Heart right ventricle (tissue), 16 donors: ENCODE results near the gene SPEF2. TPM values are rescaled to one million over a fixed set of nuclear protein-coding genes. Genes with fewer than 3 reads are reported as not detected.

ENCODE experiments used
- ATAC-seq, 8 donors: fragments of 200-7000 bp; cut with Tn5 transposase; one replicate each; pipeline ENCODE4 v1.9.1; 2020; ENCODE audit warnings: mild to moderate bottlenecking in 8 of 8, moderate library complexity in 8 of 8, moderate number of reproducible peaks in 1 of 8
- DNase-seq, 2 donors: peaks; one replicate each; pipeline ENCODE4 v3.0.0-alpha.2; 2020
- H3K27ac ChIP-seq, 10 donors: fragments of 200-600 bp; sonication (generic) in 2 of 10; one replicate each; pipeline versions ENCODE4 v1.5.0 to v1.8.0; 2020 to 2022; ENCODE audit warnings: mild to moderate bottlenecking in 3 of 10
- H3K27me3 ChIP-seq, 7 donors: fragments of 200-600 bp; one replicate each; pipeline ENCODE4 v1.8.0; 2021 to 2022; ENCODE audit warnings: mild to moderate bottlenecking in 2 of 7
- H3K36me3 ChIP-seq, 9 donors: fragments of 200-600 bp; sonication (generic) in 1 of 9; one replicate each; pipeline versions ENCODE4 v1.5.0 to v1.8.0; 2020 to 2022; ENCODE audit warnings: mild to moderate bottlenecking in 2 of 9
- H3K4me1 ChIP-seq, 9 donors: fragments of 200-600 bp; sonication (generic) in 1 of 9; one replicate each; pipeline versions ENCODE4 v1.5.0 to v1.8.0; 2020 to 2022; ENCODE audit warnings: mild to moderate bottlenecking in 4 of 9
- H3K4me3 ChIP-seq, 10 donors: fragments of 200-600 bp; sonication (generic) in 2 of 10; one replicate each; pipeline versions ENCODE4 v1.5.0 to v1.8.0; 2020 to 2022; ENCODE audit warnings: mild to moderate bottlenecking in 7 of 10, moderate library complexity in 2 of 10
- H3K9me3 ChIP-seq, 11 donors: fragments of 200-600 bp in 10 of 11; sonication (generic) in 2 of 11; one replicate each; pipeline versions ENCODE4 v1.5.0 to v1.8.0; 2013 to 2022; ENCODE audit warnings: mild to moderate bottlenecking in 2 of 11, control low read depth in 1 of 11, moderate library complexity in 1 of 11
- WGBS, 2 donors: extraction: QIAGEN DNeasy Blood & Tissue Kit; methylation state at CpG; one replicate each; pipeline ENCODE4 v1.1.7; 2013; ENCODE audit warnings: inconsistent platforms in 1 of 2; 5-methylcytosine and 5-hydroxymethylcytosine counted together
- intact Hi-C, 10 donors: fragments of 100-400 bp; cut with DNase I; formaldehyde crosslinking; loops; one replicate each; pipeline versions ENCODE4 v1.11.1 to v1.14.2; 2022
- polyA plus RNA-seq, 2 donors: library from polyadenylated mRNA; stranded (reverse); fragments of 200-250 nt; gene quantifications; one replicate each; pipeline ENCODE4 v1.2.3, GENCODE V29; 2013
- total RNA-seq, 10 donors: library from RNA; stranded (reverse); fragmentation: NEBNext Ultra II Directional in 3 of 10; extraction: Animal tissue kit (Norgen Biotek cat#: 25700) in 3 of 10; gene quantifications; one replicate each; pipeline versions ENCODE4 v1.2.1 to v1.2.4, GENCODE V29; 2021 to 2023
- TF ChIP-seq, protein P1 (sequence below), 9 donors: fragments of 200-600 bp; sonication (generic) in 2 of 9; IDR thresholded peaks; one replicate each; pipeline versions ENCODE4 v1.5.0 to v1.8.0; 2021 to 2022; ENCODE audit warnings: antibody characterized with exemption in 9 of 9, mild to moderate bottlenecking in 5 of 9, moderate library complexity in 1 of 9
- donor health status: Arrhythmogenic right ventricular cardiomyopathy.
- donor health status: ischemic (EF 13 %, LVEDD 7.1; RV severe dilation, severe dysfunction).
- donor health status: healthy with polysubstance abuse.
- donor health status: DM: no; HTN: yes; CAD: no.
- donor health status: DM: no; HTN: no; CAD: no.
- donor health status: ischemic (EF 25% LVEDD 6.9; RV normal size, moderate dysfunction).
- donor health status: ischemic (EF 25% LVEDD 5.7; RV mildly dilated, moderate dysfunction).
- donor health status: healthy.
- donor health status: DM: yes; HTN: yes; CAD: no.
- donor health status: Ischemic cardiomyopathy.
- donor health status: ischemic (EF 35%, LVEDD 5.7; RV mildly dilated, moderate dysfunction).
- donor health status: nonischemic (EF 11% LVEDD 7.7; RV severe dilation, severe dysfunction).
- donor health status: DM: yes; HTN: yes; CAD: no.
- donor health status: PGD.
- donor health status: ischemic (EF 29% LVEDD 5.4; RV normal size, mild dysfunction).
- donor health status: nonischemic (EF 23%, LVEDD 6.1; RV moderate dilation, normal function).

The SPEF2 gene
- total and polyA plus RNA-seq, 12 donors: 0.42 to 3.2 (median 1.7) TPM

DNA sequence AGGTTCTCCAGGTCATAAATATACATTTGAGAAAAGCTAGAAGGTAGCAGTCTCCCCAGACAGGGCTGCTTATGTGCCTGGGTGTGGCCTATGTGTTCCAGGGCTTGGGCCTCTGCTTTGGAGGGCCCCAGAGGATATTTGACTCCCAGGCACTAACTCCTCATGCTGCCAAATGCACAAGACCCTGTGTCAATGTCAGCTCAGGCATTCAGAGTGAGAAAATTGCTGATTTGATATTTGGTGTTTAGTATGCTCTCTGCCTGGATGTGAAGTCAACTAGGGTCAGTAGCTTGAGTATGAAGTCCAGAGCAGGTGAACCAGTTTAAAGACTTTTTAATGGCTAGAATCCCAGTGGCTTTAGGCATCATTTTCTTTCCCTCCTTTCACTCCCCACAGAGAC is 181.5 kb downstream of the SPEF2 start:
- intact Hi-C loops: no loop called here
- peaks cover 0 to 14% (median 7%) of the 10 kb centered on the region in 9 donors for H3K4me1 ChIP-seq
- no peaks in the 10 kb centered on the region for H3K27me3 ChIP-seq
- TF ChIP-seq, protein P1, sequence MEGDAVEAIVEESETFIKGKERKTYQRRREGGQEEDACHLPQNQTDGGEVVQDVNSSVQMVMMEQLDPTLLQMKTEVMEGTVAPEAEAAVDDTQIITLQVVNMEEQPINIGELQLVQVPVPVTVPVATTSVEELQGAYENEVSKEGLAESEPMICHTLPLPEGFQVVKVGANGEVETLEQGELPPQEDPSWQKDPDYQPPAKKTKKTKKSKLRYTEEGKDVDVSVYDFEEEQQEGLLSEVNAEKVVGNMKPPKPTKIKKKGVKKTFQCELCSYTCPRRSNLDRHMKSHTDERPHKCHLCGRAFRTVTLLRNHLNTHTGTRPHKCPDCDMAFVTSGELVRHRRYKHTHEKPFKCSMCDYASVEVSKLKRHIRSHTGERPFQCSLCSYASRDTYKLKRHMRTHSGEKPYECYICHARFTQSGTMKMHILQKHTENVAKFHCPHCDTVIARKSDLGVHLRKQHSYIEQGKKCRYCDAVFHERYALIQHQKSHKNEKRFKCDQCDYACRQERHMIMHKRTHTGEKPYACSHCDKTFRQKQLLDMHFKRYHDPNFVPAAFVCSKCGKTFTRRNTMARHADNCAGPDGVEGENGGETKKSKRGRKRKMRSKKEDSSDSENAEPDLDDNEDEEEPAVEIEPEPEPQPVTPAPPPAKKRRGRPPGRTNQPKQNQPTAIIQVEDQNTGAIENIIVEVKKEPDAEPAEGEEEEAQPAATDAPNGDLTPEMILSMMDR (IDR thresholded peaks at IDR 0.05): no peak
- no peak overlapping the region for H3K27ac ChIP-seq
- H3K9me3 ChIP-seq: no peaks in the 10 kb centered on the region
- H3K4me3 ChIP-seq: no peak overlapping the region
- no peak for DNase-seq
- no peak for ATAC-seq
- H3K36me3 ChIP-seq: no peaks in the 10 kb centered on the region

GRCh38 chr5:35799753-35800152 is 182.1 kb downstream of the SPEF2 start:
- no peak overlapping the region for H3K4me3 ChIP-seq
- no peak for ATAC-seq
- H3K9me3 ChIP-seq: no peaks in the 10 kb centered on the region
- H3K27me3 ChIP-seq: no peaks in the 10 kb centered on the region
- peaks cover 0 to 14% (median 7%) of the 10 kb centered on the region in 9 donors for H3K4me1 ChIP-seq
- H3K27ac ChIP-seq: no peak overlapping the region
- WGBS, 2 donors: 92 to 100% methylated on average over 1 of the region's 1 CpG
- no peak for DNase-seq
- no peaks in the 10 kb centered on the region for H3K36me3 ChIP-seq
- intact Hi-C loops: no loop called here
- TF ChIP-seq, protein P1 (IDR thresholded peaks at IDR 0.05): no peak

DNA sequence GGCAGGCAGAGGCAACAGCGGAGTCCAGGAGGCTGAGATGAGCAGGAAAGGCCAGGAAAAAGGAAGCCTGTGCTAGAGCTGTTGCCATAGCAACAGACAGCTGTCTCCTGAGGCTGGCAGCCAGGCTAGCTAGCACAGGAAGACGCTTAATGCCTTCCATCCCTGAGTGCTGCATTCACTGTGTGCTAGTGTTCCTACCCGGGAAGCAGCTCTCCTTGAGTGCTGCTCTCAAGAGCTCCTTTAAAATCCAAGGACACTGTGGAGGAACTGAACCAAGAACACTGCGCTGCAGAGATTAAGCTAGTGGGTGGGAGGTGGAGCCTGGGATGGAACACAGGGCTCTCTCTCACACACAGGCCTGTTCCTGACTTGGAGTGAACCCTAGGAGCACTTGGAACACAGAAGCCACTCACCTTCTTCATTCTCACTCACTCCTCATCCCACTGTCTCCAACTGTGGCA is 185.6 kb downstream of the SPEF2 start:
- intact Hi-C loops: no loop called here
- peak in 7 of 8 donors; percentile 41 to 79 (median 65) for ATAC-seq
- WGBS, 2 donors: 22 to 28% methylated on average over 4 of the region's 4 CpGs
- TF ChIP-seq, protein P1 (IDR thresholded peaks at IDR 0.05): no peak
- Histone ChIP-seq H3K9me3 (no peaks in the 10 kb centered on the region), H3K4me3 (no peak overlapping the region), H3K27ac (no peak overlapping the region), H3K36me3 (no peaks in the 10 kb centered on the region), H3K27me3 (no peaks in the 10 kb centered on the region), H3K4me1 (peaks cover 0 to 14% (median 7%) of the 10 kb centered on the region in 9 donors)
- DNase-seq: peak in 1 of 2 donors; percentile 12

DNA sequence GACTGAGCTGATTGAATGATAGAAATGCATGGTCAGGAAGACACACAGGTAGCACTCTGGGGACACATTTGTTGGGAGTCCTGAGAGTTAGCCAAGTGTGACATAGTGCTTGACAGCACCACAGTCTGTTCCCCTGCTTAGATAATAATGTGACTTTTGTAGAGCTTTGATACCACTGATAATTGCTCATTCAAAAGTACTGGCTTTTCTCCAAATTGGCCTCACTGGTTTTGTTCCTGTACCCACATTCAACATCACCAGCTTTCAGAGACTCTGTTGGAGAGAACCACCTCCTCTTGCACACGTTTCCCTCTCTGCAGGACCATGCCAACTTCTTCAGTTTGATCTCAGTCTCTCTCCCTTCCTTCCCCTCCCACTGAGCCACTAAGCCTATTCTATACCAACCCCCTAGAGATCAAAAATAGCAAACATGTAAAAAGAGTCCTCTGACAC is 186.6 kb downstream of the SPEF2 start:
- TF ChIP-seq, protein P1 (IDR thresholded peaks at IDR 0.05): no peak
- H3K9me3 ChIP-seq: no peaks in the 10 kb centered on the region
- no peak for ATAC-seq
- intact Hi-C loops: no loop called here
- no peak overlapping the region for H3K4me3 ChIP-seq
- no peaks in the 10 kb centered on the region for H3K36me3 ChIP-seq
- peaks cover 0 to 14% (median 7%) of the 10 kb centered on the region in 9 donors for H3K4me1 ChIP-seq
- H3K27ac ChIP-seq: no peak overlapping the region
- 15 to 25% methylated on average over 1 of the region's 1 CpG for WGBS, 2 donors
- H3K27me3 ChIP-seq: no peaks in the 10 kb centered on the region
- no peak for DNase-seq
